ENCODE data around the gene GAS2L2. TPM values are rescaled to one million over a fixed set of nuclear protein-coding genes. Genes with fewer than 3 reads are reported as not detected.

The GAS2L2 gene
- total RNA-seq, 1 experiment from 2014 or later: not detected

DNA sequence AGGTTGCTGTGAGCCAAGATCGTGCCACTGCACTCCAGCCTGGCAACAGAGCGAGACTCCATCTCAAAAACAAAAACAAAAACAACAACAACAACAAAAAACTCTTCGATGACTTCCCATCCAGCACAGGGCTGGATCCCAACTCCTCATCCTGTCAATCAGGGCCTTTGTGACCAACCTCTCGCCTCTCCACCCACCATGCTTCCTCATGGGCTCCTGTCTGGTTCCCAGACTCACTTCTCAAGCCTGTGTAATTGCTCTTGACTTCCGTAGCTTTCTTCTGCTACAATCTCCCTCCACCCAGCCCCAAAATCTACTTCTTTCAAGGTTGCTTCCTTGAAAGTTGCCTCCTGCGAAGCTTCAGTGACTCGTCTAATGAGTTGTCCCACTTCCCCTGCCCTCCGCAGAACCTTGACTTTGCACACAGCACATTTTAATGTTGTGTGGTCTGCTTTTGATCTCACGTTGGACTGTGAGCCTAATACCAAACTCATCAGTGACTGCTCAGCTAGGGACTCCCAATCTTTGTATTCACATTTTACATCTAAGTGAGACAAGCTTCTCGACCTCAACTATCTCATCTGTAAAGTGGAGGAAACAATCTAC, 22.5 kb downstream of the GAS2L2 start:
- Histone ChIP-seq H3K4me3 (ENCODE audit: low read depth in 2 of 2, low read length in 2 of 2) (no peak overlapping the region), H3K27me3 (ENCODE audit: control insufficient read depth, insufficient read depth, low read length) (no peaks in the 10 kb centered on the region), H3K9me3 (ENCODE audit: control insufficient read depth, insufficient read depth, low read depth, low read length) (no peaks in the 10 kb centered on the region), H3K27ac (ENCODE audit: low read length) (no peak overlapping the region), H3K4me1 (ENCODE audit: control insufficient read depth, insufficient read depth, low read length) (peaks cover 11% of the 10 kb centered on the region), H3K36me3 (ENCODE audit: control insufficient read depth, insufficient read depth, low read length) (no peaks in the 10 kb centered on the region)
- TF ChIP-seq, protein P1, sequence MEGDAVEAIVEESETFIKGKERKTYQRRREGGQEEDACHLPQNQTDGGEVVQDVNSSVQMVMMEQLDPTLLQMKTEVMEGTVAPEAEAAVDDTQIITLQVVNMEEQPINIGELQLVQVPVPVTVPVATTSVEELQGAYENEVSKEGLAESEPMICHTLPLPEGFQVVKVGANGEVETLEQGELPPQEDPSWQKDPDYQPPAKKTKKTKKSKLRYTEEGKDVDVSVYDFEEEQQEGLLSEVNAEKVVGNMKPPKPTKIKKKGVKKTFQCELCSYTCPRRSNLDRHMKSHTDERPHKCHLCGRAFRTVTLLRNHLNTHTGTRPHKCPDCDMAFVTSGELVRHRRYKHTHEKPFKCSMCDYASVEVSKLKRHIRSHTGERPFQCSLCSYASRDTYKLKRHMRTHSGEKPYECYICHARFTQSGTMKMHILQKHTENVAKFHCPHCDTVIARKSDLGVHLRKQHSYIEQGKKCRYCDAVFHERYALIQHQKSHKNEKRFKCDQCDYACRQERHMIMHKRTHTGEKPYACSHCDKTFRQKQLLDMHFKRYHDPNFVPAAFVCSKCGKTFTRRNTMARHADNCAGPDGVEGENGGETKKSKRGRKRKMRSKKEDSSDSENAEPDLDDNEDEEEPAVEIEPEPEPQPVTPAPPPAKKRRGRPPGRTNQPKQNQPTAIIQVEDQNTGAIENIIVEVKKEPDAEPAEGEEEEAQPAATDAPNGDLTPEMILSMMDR (IDR thresholded peaks at IDR 0.05): no peak
- TF ChIP-seq SIN3A (IDR thresholded peaks at IDR 0.05; ENCODE audit: borderline replicate concordance, insufficient read depth, low read depth, low read length) (no peak), POLR2AphosphoS5 (IDR thresholded peaks at IDR 0.05; ENCODE audit: low read depth, low read length) (no peak), TCF7L2 (IDR thresholded peaks at IDR 0.05; ENCODE audit: low read depth, low read length) (no peak)
- TF ChIP-seq, protein P2, sequence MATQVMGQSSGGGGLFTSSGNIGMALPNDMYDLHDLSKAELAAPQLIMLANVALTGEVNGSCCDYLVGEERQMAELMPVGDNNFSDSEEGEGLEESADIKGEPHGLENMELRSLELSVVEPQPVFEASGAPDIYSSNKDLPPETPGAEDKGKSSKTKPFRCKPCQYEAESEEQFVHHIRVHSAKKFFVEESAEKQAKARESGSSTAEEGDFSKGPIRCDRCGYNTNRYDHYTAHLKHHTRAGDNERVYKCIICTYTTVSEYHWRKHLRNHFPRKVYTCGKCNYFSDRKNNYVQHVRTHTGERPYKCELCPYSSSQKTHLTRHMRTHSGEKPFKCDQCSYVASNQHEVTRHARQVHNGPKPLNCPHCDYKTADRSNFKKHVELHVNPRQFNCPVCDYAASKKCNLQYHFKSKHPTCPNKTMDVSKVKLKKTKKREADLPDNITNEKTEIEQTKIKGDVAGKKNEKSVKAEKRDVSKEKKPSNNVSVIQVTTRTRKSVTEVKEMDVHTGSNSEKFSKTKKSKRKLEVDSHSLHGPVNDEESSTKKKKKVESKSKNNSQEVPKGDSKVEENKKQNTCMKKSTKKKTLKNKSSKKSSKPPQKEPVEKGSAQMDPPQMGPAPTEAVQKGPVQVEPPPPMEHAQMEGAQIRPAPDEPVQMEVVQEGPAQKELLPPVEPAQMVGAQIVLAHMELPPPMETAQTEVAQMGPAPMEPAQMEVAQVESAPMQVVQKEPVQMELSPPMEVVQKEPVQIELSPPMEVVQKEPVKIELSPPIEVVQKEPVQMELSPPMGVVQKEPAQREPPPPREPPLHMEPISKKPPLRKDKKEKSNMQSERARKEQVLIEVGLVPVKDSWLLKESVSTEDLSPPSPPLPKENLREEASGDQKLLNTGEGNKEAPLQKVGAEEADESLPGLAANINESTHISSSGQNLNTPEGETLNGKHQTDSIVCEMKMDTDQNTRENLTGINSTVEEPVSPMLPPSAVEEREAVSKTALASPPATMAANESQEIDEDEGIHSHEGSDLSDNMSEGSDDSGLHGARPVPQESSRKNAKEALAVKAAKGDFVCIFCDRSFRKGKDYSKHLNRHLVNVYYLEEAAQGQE (IDR thresholded peaks at IDR 0.05; ENCODE audit: insufficient read depth in 1 of 2, low read depth in 2 of 2, low read length in 1 of 2): no peak
- ChIA-PET POLR2A (no interaction called here), CTCF (interaction anchor here (2.2 kb wide), 1 partner anchor 17 kb away, joined by 8 read pairs; no protein-coding TSS in a partner anchor)
- BruUV-seq (replicated peaks): no TSS peak
- ATAC-seq (peak; percentile 18; the same call in 1 of the 2 replicates), DNase-seq (ENCODE audit: low read depth, low spot score) (no peak)
- intact Hi-C loops (cut with micrococcal nuclease; ENCODE audit: unreplicated experiment) (no loop called here), in situ Hi-C loops (cut with HindIII; ENCODE audit: low pct_unique_long_range_greater_than_20kb, low sequenced_read_pairs) (no loop called here)

DNA sequence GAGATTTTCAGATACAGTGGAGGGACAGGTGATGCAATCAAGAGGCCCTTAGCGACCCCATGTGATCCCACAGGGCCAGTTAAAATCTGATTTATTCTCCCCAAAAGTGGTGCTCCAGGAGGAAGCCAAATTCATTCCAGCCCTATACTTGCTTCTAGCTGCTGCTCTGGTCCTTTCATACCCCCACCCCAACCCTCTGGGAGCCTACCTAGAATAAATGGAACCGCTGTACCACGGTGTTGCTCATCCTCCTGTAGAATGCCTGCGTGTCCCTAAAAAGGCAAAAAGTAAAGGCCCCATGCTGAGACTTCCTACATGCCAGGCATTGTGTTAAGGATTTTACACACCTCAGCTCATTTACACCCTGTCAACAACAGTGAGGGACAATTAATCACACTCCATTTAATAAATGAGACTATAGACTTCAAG, 23.6 kb downstream of the GAS2L2 start:
- Histone ChIP-seq H3K4me1 (ENCODE audit: control insufficient read depth, insufficient read depth, low read length) (peaks cover 11% of the 10 kb centered on the region), H3K36me3 (ENCODE audit: control insufficient read depth, insufficient read depth, low read length) (peaks cover 11% of the 10 kb centered on the region), H3K27ac (ENCODE audit: low read length) (no peak overlapping the region), H3K4me3 (ENCODE audit: low read depth in 2 of 2, low read length in 2 of 2) (no peak overlapping the region), H3K27me3 (ENCODE audit: control insufficient read depth, insufficient read depth, low read length) (no peaks in the 10 kb centered on the region), H3K9me3 (ENCODE audit: control insufficient read depth, insufficient read depth, low read depth, low read length) (no peaks in the 10 kb centered on the region)
- CTCF ChIA-PET: interaction anchor here (1.0 to 2.2 kb wide), 2 partner anchors 10 to 18 kb away, joined by 4 to 8 read pairs; no protein-coding TSS in a partner anchor
- TF ChIP-seq, protein P2 (IDR thresholded peaks at IDR 0.05; ENCODE audit: insufficient read depth in 1 of 2, low read depth in 2 of 2, low read length in 1 of 2): no peak
- TF ChIP-seq POLR2AphosphoS5 (IDR thresholded peaks at IDR 0.05; ENCODE audit: low read depth, low read length) (no peak), SIN3A (IDR thresholded peaks at IDR 0.05; ENCODE audit: borderline replicate concordance, insufficient read depth, low read depth, low read length) (no peak), TCF7L2 (IDR thresholded peaks at IDR 0.05; ENCODE audit: low read depth, low read length) (no peak)
- TF ChIP-seq, protein P1 (IDR thresholded peaks at IDR 0.05): no peak
- DNase-seq (ENCODE audit: low read depth, low spot score) (no peak), ATAC-seq (no peak)
- intact Hi-C loops (cut with micrococcal nuclease; ENCODE audit: unreplicated experiment): no loop called here
- no TSS peak for BruUV-seq (replicated peaks)
- POLR2A ChIA-PET: no interaction called here
- in situ Hi-C loops (cut with HindIII; ENCODE audit: low pct_unique_long_range_greater_than_20kb, low sequenced_read_pairs): no loop called here

Data from Panc1 (cell line).